Smooth muscle cell (in vitro differentiated cells): ENCODE measurements around the gene UBE3A. TPM values are rescaled to one million over a fixed set of nuclear protein-coding genes. Genes with fewer than 3 reads are reported as not detected.

Experiments used
- DNase-seq: peaks from one replicate; lab custom pipeline; 2025; ENCODE audit not compliant: unreplicated experiment; lab: John Stamatoyannopoulos, UW
- H2AFZ ChIP-seq: fragments of 200-600 bp; sonication (generic); 2 replicates; pipeline ENCODE4 v1.6.0; 2016; ENCODE audit warnings: antibody characterized with exemption, low read depth, mild to moderate bottlenecking
- H3F3A ChIP-seq: fragments of 200-600 bp; sonication (generic); 2 replicates; pipeline ENCODE4 v1.6.0; 2017; ENCODE audit warnings: antibody characterized with exemption, low read depth
- H3K27ac ChIP-seq: fragments of 200-600 bp; sonication (generic); 2 replicates; pipeline ENCODE4 v1.5.1; 2016; ENCODE audit warnings: low read depth, mild to moderate bottlenecking
- H3K27me3 ChIP-seq: fragments of 200-600 bp; sonication (generic); 2 replicates; pipeline ENCODE4 v1.6.1; 2016; ENCODE audit warnings: low read depth, mild to moderate bottlenecking
- H3K36me3 ChIP-seq: fragments of 200-600 bp; sonication (generic); 2 replicates; pipeline ENCODE4 v1.5.1; 2016; ENCODE audit warnings: low read depth
- H3K4me1 ChIP-seq: fragments of 200-600 bp; sonication (generic); 2 replicates; pipeline ENCODE4 v1.5.1; 2016; ENCODE audit warnings: low read depth
- H3K4me2 ChIP-seq: fragments of 200-600 bp; sonication (generic); 2 replicates; pipeline ENCODE4 v1.6.0; 2016; ENCODE audit warnings: mild to moderate bottlenecking
- H3K4me3 ChIP-seq: fragments of 200-600 bp; sonication (generic); 2 replicates; pipeline ENCODE4 v1.5.1; 2016; ENCODE audit warnings: mild to moderate bottlenecking
- H3K79me2 ChIP-seq: fragments of 200-600 bp; sonication (generic); 2 replicates; pipeline ENCODE4 v1.6.0; 2016; ENCODE audit warnings: low read depth, mild to moderate bottlenecking
- H3K9ac ChIP-seq: fragments of 200-600 bp; sonication (generic); 2 replicates; pipeline ENCODE4 v1.6.0; 2016; ENCODE audit warnings: low read depth
- H3K9me3 ChIP-seq: fragments of 200-600 bp; sonication (generic); replicated peaks from 2 replicates; pipeline ENCODE4 v1.5.1; 2016; ENCODE audit warnings: low read depth
- H4K20me1 ChIP-seq: fragments of 200-600 bp; sonication (generic); 2 replicates; pipeline ENCODE4 v1.6.0; 2016; ENCODE audit warnings: low read depth
- CTCF ChIP-seq: fragments of 200-600 bp; sonication (generic); IDR thresholded peaks from 2 replicates; pipeline ENCODE4 v1.5.1; 2017; ENCODE audit warnings: borderline replicate concordance, mild to moderate bottlenecking, antibody characterized with exemption; ENCODE audit not compliant: insufficient read depth, poor library complexity, severe bottlenecking
- WGBS: methylation state at CpG from one replicate; pipeline ENCODE4 v1.1.7; 2016; ENCODE audit warnings: low lambda C conversion rate; 5-methylcytosine and 5-hydroxymethylcytosine counted together
- polyA plus RNA-seq: library from polyadenylated mRNA; unstranded; fragments of >200 nt; fragmentation: Nextera tagmentation; extraction: Ambion mirVana; gene quantifications from 2 replicates; pipeline ENCODE4 v1.2.1, GENCODE V29; 2016
- total RNA-seq: library from RNA; depleted of rRNA; stranded (reverse); fragments of >200 nt; gene quantifications from 2 replicates; pipeline ENCODE4 v1.2.3, GENCODE V29; 2014

The UBE3A gene
- total and polyA plus RNA-seq, 2 experiments from 2014 or later, result 66.6 to 93.9 TPM

DNA sequence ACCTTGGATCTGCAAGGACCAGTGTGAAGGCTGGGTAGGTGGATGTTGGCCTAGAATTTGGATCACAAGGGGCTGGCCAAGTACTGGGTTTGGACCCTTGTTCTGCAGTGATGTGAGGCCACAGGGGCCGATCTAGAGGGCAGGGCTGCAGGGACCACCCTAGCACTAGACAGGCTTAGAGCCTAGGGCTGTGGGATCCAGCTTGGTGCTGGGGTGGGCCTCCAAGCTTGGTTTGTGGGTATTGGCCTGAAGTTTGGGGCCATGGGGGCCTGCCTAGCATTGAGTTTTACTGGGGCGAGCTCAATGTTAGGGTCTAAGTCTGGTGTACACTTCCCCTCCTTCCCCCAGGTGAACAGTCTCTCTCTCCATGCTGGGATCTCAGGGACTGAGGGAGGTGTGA lies 36.5 kb downstream of the UBE3A start:
- Histone ChIP-seq H3F3A (no peaks in the 10 kb centered on the region), H3K79me2 (peaks cover 65% of the 10 kb centered on the region), H3K27ac (no peak overlapping the region), H3K36me3 (peaks cover 6% of the 10 kb centered on the region), H3K4me1 (no peaks in the 10 kb centered on the region), H2AFZ (no peak overlapping the region), H3K4me3 (no peak overlapping the region), H3K27me3 (no peaks in the 10 kb centered on the region), H3K4me2 (no peak overlapping the region), H3K9ac (no peak overlapping the region), H4K20me1 (peaks cover 47% of the 10 kb centered on the region), H3K9me3 (no peaks in the 10 kb centered on the region)
- WGBS, result 98% methylated on average over 2 of the region's 2 CpGs
- no peak for TF ChIP-seq CTCF
- DNase-seq, result no peak

DNA sequence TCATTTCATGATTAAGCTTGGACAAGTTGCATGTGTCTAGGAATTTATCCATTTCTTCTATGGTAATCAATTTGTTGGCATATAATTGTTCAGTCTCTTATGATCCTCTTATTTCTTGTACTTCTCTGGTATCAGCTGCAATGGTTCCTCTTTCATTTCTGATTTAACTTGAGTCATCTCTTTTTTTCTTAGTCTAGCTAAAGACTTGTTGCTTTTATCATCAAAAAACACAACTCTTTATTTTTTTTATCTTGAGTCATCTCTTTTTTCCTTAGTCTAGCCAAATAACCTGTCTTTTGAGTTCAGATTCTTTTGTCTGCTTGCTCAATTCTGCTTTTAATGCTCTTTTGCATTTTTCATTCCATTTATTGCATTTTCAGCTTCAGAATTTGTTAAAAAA lies 37.3 kb downstream of the UBE3A start:
- Histone ChIP-seq H3K79me2 (peaks cover 67% of the 10 kb centered on the region), H3K4me1 (no peaks in the 10 kb centered on the region)

GRCh38 chr15:25397100-25397499 lies 41.7 kb downstream of the UBE3A start:
- Histone ChIP-seq H3K27me3 (no peaks in the 10 kb centered on the region), H3K9me3 (no peaks in the 10 kb centered on the region), H3K36me3 (no peaks in the 10 kb centered on the region), H3F3A (peaks cover 21% of the 10 kb centered on the region), H3K4me1 (no peaks in the 10 kb centered on the region), H3K4me2 (no peak overlapping the region), H2AFZ (no peak overlapping the region), H3K4me3 (no peak overlapping the region), H3K79me2 (peaks cover 67% of the 10 kb centered on the region), H3K27ac (no peak overlapping the region), H4K20me1 (peaks cover 61% of the 10 kb centered on the region), H3K9ac (no peak overlapping the region)
- no peak for DNase-seq
- no peak for TF ChIP-seq CTCF

More for the DNA sequence above, 37.3 kb downstream of the UBE3A start:
- Histone ChIP-seq H3K27ac (no peak overlapping the region), H3F3A (no peaks in the 10 kb centered on the region), H3K9ac (no peak overlapping the region), H3K27me3 (no peaks in the 10 kb centered on the region), H4K20me1 (peaks cover 45% of the 10 kb centered on the region), H3K4me3 (no peak overlapping the region), H3K36me3 (peaks cover 6% of the 10 kb centered on the region), H3K9me3 (no peaks in the 10 kb centered on the region), H2AFZ (no peak overlapping the region), H3K4me2 (no peak overlapping the region)
- no peak for TF ChIP-seq CTCF
- DNase-seq, result no peak

- 89% methylated on average over 2 of the region's 2 CpGs for WGBS
- peaks cover 26% of the 10 kb centered on the region for H3F3A ChIP-seq
- no peak for TF ChIP-seq CTCF
Observed at GRCh38 chr15:25394898-25395297, 43.9 kb downstream of the UBE3A start.

More at GRCh38 chr15:25394898-25395297, 43.9 kb downstream of the UBE3A start:
- Histone ChIP-seq H2AFZ (no peak overlapping the region), H3K4me3 (no peak overlapping the region), H3K27ac (peak overlapping the region; percentile 78), H3K4me1 (no peaks in the 10 kb centered on the region), H3K36me3 (no peaks in the 10 kb centered on the region), H3K9ac (no peak overlapping the region), H3K4me2 (no peak overlapping the region), H3K79me2 (peaks cover 79% of the 10 kb centered on the region), H4K20me1 (peaks cover 76% of the 10 kb centered on the region), H3K27me3 (no peaks in the 10 kb centered on the region), H3K9me3 (no peaks in the 10 kb centered on the region)
- DNase-seq, result no peak
